GM12878 (cell line): ENCODE measurements around the gene COL23A1. TPM values are rescaled to one million over a fixed set of nuclear protein-coding genes. Genes with fewer than 3 reads are reported as not detected.

Experiments used
- ATAC-seq: fragments of 200-7000 bp; cut with Tn5 transposase; 3 replicates; pipeline ENCODE4 v1.9.1; 2020; ENCODE audit warnings: mild to moderate bottlenecking, moderate library complexity
- BruUV-seq: library from RNA; stranded (reverse); fragments of 400-500 nt; replicated peaks from 2 replicates; lab custom pipeline; 2021; lab: Mats Ljungman, UMichigan
- CTCF ChIA-PET: fragments of 300-600 bp; sonication (Branson Sonifier 250); formaldehyde crosslinking; extraction: SDS; loops from one replicate; lab custom pipeline; 2021; ENCODE audit warnings: inconsistent platforms; lab: Yijun Ruan, JAX
- POLR2A ChIA-PET: fragments of 350-600 bp; formaldehyde crosslinking; extraction: SDS; loops from one replicate; lab custom pipeline; 2021; ENCODE audit warnings: inconsistent platforms; lab: Charles Lee
- RAD21 ChIA-PET: fragments of 300-600 bp; sonication (Branson Sonifier 250); formaldehyde crosslinking; loops from one replicate; lab custom pipeline; 2023; ENCODE audit warnings: antibody characterized with exemption; ENCODE audit not compliant: unreplicated experiment; lab: Charles Lee
- SMC1A ChIA-PET: fragments of 300-600 bp; sonication (Branson Sonifier 250); formaldehyde crosslinking; loops from one replicate; lab custom pipeline; 2023; ENCODE audit not compliant: unreplicated experiment, uncharacterized antibody; lab: Charles Lee
- DNase-seq: peaks from one replicate; pipeline ENCODE4 v3.0.0-alpha.2; 2011; ENCODE audit warnings: low read depth, low spot score
- FAIRE-seq: peaks from 3 replicates; lab custom pipeline; 2011; peaks lifted over from hg19 to GRCh38; lab: Jason Lieb, UNC
- H2AFZ ChIP-seq: 2 replicates; pipeline ENCODE4 v1.6.0; 2011; ENCODE audit warnings: low read depth, low read length, control low read depth; ENCODE audit not compliant: control insufficient read depth
- H3K27ac ChIP-seq: 2 replicates; pipeline ENCODE4 v1.5.1; 2011; ENCODE audit warnings: control low read depth; ENCODE audit not compliant: control insufficient read depth, insufficient read depth
- H3K27me3 ChIP-seq, 2 experiments: replicated peaks in 1 of 2; 2 replicates each; pipeline versions ENCODE4 v1.6.0 to v1.6.1; 2011; ENCODE audit warnings: low read length in 1 of 2; ENCODE audit not compliant: control insufficient read depth in 2 of 2, insufficient read depth in 2 of 2
- H3K36me3 ChIP-seq, 2 experiments: 2 replicates each; pipeline ENCODE4 v1.5.1; 2011; ENCODE audit warnings: low read length in 1 of 2; ENCODE audit not compliant: control insufficient read depth in 2 of 2, insufficient read depth in 2 of 2
- H3K4me1 ChIP-seq: 2 replicates; pipeline ENCODE4 v1.6.1; 2011; ENCODE audit warnings: mild to moderate bottlenecking, low read length, moderate library complexity, mixed read lengths; ENCODE audit not compliant: control insufficient read depth, insufficient read depth
- H3K4me2 ChIP-seq: 2 replicates; pipeline ENCODE4 v1.6.0; 2011; ENCODE audit warnings: control low read depth; ENCODE audit not compliant: control insufficient read depth, insufficient read depth
- H3K4me3 ChIP-seq: fragments of 200-600 bp; sonication (generic); 2 replicates; pipeline ENCODE4 v1.5.1; 2016
- H3K79me2 ChIP-seq: 2 replicates; pipeline ENCODE4 v1.6.0; 2011; ENCODE audit warnings: low read length; ENCODE audit not compliant: control insufficient read depth, insufficient read depth
- H3K9ac ChIP-seq: 2 replicates; pipeline ENCODE4 v1.8.0; 2011; ENCODE audit warnings: low read length, control low read depth, mixed read lengths; ENCODE audit not compliant: control insufficient read depth, insufficient read depth
- H3K9me3 ChIP-seq: replicated peaks from 3 replicates; pipeline ENCODE4 v1.5.1; 2011; ENCODE audit warnings: mild to moderate bottlenecking, low read length; ENCODE audit not compliant: control insufficient read depth, insufficient read depth
- H4K20me1 ChIP-seq: 2 replicates; pipeline ENCODE4 v1.6.0; 2011; ENCODE audit not compliant: control insufficient read depth, insufficient read depth
- POLR2AphosphoS5 ChIP-seq: IDR thresholded peaks from 2 replicates; pipeline ENCODE4 v1.6.1; 2011; ENCODE audit warnings: mild to moderate bottlenecking, low read length, inconsistent platforms
- PRDM15 ChIP-seq: fragments of 450-650 bp; formaldehyde crosslinking; IDR thresholded peaks from 2 replicates; pipeline ENCODE4 v1.4.0; 2020; ENCODE audit warnings: mild to moderate bottlenecking, moderate library complexity
- ZBTB33 ChIP-seq: fragments of 450-650 bp; IDR thresholded peaks from 2 replicates; pipeline ENCODE4 v1.6.1; 2017; ENCODE audit warnings: mild to moderate bottlenecking
- WGBS: methylation state at CpG from one replicate; pipeline ENCODE4 v1.1.6; 2016; ENCODE audit warnings: low lambda C conversion rate; ENCODE audit not compliant: insufficient replicate concordance, insufficient coverage; ENCODE audit errors: missing lambda C conversion rate; 5-methylcytosine and 5-hydroxymethylcytosine counted together
- in situ Hi-C: fragments of 300-500 bp; cut with MboI; formaldehyde crosslinking; loops from 9 replicates; pipeline ENCODE4 v1.14.3; 2018; ENCODE audit warnings: mixed read lengths
- intact Hi-C: fragments of 100-400 bp; cut with micrococcal nuclease; formaldehyde crosslinking; loops from one replicate; pipeline ENCODE4 v1.14.2; 2022; ENCODE audit not compliant: unreplicated experiment
- polyA plus RNA-seq, 11 experiments: library from polyadenylated mRNA; depleted of rRNA in 4 of 11; unstranded in 6 of 11; stranded (reverse) in 5 of 11; fragments of >200 nt; fragmentation: Nextera tagmentation in 4 of 11; fragmentation: Illumina TruSeq in 1 of 11; extraction: Ambion mirVana in 4 of 11; extraction: Trizol in 1 of 11; gene quantifications; 1 replicate in 1 of 11; 2 replicates in 10 of 11; pipeline versions ENCODE4 v1.2.1 to v1.2.3, GENCODE V29; 2011 to 2016; ENCODE audit warnings: inconsistent platforms in 2 of 11, missing spikeins in 2 of 11, low read depth in 1 of 11
- total RNA-seq, 4 experiments: library from RNA; depleted of rRNA in 3 of 4; stranded (reverse); fragments of >200 nt in 3 of 4; fragmentation: Illumina TruSeq in 1 of 4; extraction: Trizol in 1 of 4; gene quantifications; 2 replicates each; pipeline versions ENCODE4 v1.2.1 to v1.2.3, GENCODE V29; 2013 to 2021

The COL23A1 gene
- total and polyA plus RNA-seq, 10 of the 15 experiments (the other 5 are each of a cell fraction or from before 2014, with no cell fraction given) = 0.03 to 0.83 (median 0.09) TPM; not detected in 5

- DNase-seq (no peak), FAIRE-seq (no peak), ATAC-seq (no peak)
- ChIA-PET CTCF (no interaction called here), SMC1A (no interaction called here)
- Histone ChIP-seq H3K4me2 (no peak overlapping the region), H3K9ac (no peak overlapping the region), H3K79me2 (no peaks in the 10 kb centered on the region), H3K27ac (no peak overlapping the region), H3K9me3 (no peaks in the 10 kb centered on the region)
- WGBS = 44% methylated on average over 17 of the region's 18 CpGs
- BruUV-seq = no TSS peak
- TF ChIP-seq PRDM15 (CRISPR knock-in tag) = no peak
- no peak for TF ChIP-seq POLR2AphosphoS5
- TF ChIP-seq ZBTB33 = no peak
- TF ChIP-seq, all 136 proteins: peak for 0
- Histone ChIP-seq H4K20me1 (no peaks in the 10 kb centered on the region), H3K4me3 (no peak overlapping the region), H3K4me1 (peaks cover 7% of the 10 kb centered on the region), H3K27me3 (no peaks in the 10 kb centered on the region), H3K36me3 (no peaks in the 10 kb centered on the region), H2AFZ (no peak overlapping the region)
- RAD21 ChIA-PET = no interaction called here
- intact Hi-C loops (no loop called here), in situ Hi-C loops (no loop called here)
- POLR2A ChIA-PET = no interaction called here
Measured at GRCh38 chr5:178327931-178328711, 262.1 kb downstream of the COL23A1 start.
